Activated naive CD4-positive, alpha-beta T cell treated with anti-CD3 and anti-CD28 coated beads, Interleukin-2, amount 50 U/mL, for 16 hours (primary cell): Measurements from ENCODE around the gene RAP1GAP.

Experiments used
- DNase-seq: peaks from one replicate; pipeline ENCODE4 v3.0.0-alpha.2; 2020

Gene RAP1GAP

GRCh38 chr1:21607549-21608529, 61.3 kb downstream of the RAP1GAP start:
- DNase-seq: peak; percentile 39

- DNase-seq: no peak
These were observed 63.0 kb downstream of the RAP1GAP start for GRCh38 chr1:21605964-21606705.

GRCh38 chr1:21605012-21605715, 64.0 kb downstream of the RAP1GAP start:
- DNase-seq: no peak

- DNase-seq: no peak
These were observed 64.8 kb downstream of the RAP1GAP start for GRCh38 chr1:21604208-21604957.

- no peak for DNase-seq
These were observed 65.7 kb downstream of the RAP1GAP start for GRCh38 chr1:21603177-21604138.

- no peak for DNase-seq
These were observed 67.7 kb downstream of the RAP1GAP start for GRCh38 chr1:21601278-21602048.

- no peak for DNase-seq
These were observed 69.8 kb downstream of the RAP1GAP start for GRCh38 chr1:21599402-21599801.

GRCh38 chr1:21598904-21599303, 70.3 kb downstream of the RAP1GAP start:
- no peak for DNase-seq

GRCh38 chr1:21598417-21598816, 70.7 kb downstream of the RAP1GAP start:
- no peak for DNase-seq

- DNase-seq: no peak
These were observed 71.4 kb downstream of the RAP1GAP start for GRCh38 chr1:21597753-21598152.

GRCh38 chr1:21596628-21597027, 72.5 kb downstream of the RAP1GAP start:
- no peak for DNase-seq

GRCh38 chr1:21596174-21596573, 73.0 kb downstream of the RAP1GAP start:
- no peak for DNase-seq

- peak; percentile 45 for DNase-seq
These were observed 73.9 kb downstream of the RAP1GAP start for GRCh38 chr1:21594935-21595897.

- no peak for DNase-seq
These were observed 74.7 kb downstream of the RAP1GAP start for GRCh38 chr1:21594501-21594900.

- no peak for DNase-seq
These were observed 75.9 kb downstream of the RAP1GAP start for GRCh38 chr1:21593231-21593630.

GRCh38 chr1:21592086-21592865, 76.9 kb downstream of the RAP1GAP start:
- DNase-seq: no peak

GRCh38 chr1:21590934-21591333, 78.2 kb downstream of the RAP1GAP start:
- DNase-seq: no peak

GRCh38 chr1:21590126-21590880, 78.9 kb downstream of the RAP1GAP start:
- DNase-seq: no peak
